NCI-H82 treated with DMSO at 0.1 percent for 48 hours (cell line): Measurements from ENCODE around the gene TPPP2.
"Not testable (repeated sequence)": the region's sequence is repeated elsewhere in the genome, so short reads cannot be mapped to it uniquely, and the experiment has no call there.

Experiments used
- DNase-seq: peaks from one replicate; lab custom pipeline; 2025; ENCODE audit not compliant: unreplicated experiment; lab: John Stamatoyannopoulos, UW

The TPPP2 gene

DNA sequence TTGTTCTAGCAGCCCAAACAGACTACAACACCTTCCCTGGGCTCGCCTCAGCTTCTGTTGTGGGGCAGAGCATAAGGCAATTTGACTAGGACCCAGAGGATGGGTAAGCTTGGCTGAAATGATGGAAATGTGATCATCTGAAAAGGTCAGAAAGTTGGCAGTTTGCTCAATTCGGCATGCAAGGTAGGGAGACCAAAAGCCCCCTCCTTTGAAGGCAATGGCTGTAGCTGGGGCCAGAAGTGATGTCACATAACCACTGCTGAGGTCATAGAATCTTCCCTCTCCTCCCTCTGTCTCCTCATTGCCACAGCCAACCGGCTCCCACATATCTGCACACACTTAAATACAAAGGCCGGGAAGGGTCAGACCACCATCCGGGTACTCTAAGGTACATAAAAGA, at the start of gene TPPP2:
Gene TPPP2, plus strand, starts transcription at position 301 of the 400 bp plus-strand sequence. CDS start 365 bp downstream, outside the sequence.
- no peak for DNase-seq

DNA sequence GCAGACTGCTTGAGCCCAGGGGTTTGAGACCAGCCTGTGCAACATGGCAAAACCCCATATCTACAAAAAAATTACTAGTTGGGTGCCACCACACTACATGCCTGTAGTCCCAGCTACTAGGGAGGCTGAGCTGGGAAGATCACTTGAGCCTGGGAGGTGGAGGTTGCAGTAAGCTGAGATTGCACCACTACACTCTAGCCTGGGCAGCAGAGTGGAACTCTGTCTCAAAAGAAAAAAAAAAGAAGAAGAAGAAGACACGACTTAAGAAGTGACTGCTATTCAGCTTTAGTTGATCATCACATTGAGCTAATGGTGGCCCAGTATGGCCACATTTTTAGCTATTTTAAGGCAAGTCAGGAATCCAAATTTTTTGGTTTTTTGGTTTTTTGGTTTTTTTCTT, 49.1 kb upstream of the TPPP2 start:
- no peak for DNase-seq

DNA sequence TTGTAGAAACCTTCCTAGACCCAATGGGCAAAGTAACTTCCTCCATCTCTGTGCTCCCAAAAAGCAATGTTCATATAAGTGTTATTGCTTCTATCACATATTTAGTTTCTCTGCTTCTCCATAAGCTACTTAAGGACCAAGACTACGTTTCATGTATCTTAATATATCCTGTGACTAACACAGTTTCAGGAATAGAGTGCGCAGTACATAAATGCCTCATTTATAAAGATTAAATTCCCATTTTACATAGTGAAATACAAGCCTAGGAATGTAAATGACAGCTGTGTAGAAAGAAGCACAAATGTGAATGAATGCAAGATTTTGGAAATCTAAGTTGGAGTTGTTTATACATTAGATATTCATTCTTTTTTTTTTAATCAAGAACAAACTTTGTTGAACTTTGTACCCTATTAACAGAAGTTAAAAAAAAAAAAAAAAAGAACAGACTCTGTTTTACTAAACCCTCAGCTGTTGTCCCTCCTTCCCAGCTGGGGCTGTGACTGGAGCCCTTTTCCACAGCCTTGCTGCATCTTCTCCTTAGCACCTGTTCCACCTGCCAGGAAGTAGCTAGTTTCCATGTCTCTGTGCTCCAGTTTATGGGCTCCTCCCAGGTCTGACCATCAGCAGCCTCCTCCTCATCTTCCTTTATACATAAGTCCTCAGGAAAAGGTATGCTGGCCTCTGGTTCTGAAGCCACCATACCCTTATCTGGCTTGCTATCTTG, 47.2 kb upstream of the TPPP2 start:
- DNase-seq, result no peak

DNA sequence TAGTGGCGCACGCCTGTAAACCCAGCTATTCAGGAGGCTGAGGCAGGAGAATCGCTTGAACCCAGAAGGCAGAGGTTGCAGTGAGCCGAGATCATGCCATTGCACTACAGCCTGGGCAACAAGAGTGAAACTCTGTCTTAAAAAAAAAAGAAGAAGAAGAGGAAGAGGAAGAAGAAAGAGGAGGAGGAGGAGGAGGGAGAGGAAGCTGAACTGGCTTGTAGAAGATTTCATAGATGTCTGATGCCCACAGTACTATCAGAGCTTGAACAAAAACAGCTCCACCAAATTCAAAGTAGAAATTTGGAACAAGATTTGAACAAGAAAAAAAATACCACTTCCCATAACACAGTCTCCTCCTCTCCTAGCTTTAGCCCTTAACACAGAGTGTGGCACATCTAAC, 44.4 kb upstream of the TPPP2 start:
- DNase-seq, result not testable (repeated sequence)

DNA sequence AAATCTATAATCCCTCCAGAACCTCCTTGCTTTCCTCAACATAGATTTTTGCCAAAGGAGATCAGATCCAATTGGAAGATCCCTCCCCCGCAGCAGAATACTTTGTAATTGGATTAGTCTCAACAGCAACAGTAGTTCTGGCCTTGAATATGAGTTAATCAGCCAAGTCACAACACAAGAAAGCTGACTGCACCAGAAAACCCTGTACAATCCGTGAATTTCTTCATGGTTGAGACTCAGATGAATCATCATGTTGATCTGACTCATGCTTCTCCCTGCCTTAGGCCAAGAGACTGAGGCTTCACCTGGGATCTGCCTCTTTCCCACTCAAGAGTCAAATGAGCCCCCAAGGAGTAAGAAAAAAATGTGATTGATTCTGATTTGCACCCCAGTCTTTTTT, 43.2 kb upstream of the TPPP2 start:
- DNase-seq, result peak; percentile 21

DNA sequence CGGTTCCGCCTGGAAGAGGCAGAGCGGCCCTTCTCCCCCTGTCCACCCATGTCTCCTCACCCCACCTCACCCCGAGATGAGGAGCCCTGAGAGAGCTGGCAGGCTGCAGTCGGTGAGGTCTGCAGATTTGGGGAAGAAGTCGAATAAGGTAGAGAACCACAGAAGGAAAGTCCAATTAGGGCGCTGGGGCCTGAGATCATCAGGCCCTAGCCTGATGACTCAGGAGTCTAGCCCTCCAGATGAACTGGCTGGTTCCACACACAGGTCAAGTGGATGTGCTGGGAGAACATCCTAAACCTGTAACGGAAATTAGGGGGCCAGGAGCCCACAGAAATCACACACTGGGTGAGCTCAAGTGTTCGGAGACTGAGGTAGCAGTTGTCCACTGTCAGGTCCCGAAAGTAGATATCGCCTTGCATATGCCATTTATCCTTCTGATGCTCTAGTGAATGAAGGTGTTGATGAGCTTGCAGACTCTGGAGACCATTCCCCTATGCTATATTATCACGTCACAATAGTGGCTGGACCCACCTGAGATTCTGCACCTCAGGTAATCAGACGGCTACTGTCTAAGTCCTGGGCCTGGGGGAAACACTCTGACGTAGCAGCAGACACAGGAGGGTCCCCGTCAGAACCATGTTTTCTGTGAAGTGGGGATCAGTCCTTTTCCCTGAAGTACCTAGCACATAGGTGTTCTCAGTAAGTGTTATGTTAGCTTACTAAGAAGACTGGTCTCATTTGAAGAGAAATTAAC, 41.1 kb upstream of the TPPP2 start:
- DNase-seq, result no peak

DNA sequence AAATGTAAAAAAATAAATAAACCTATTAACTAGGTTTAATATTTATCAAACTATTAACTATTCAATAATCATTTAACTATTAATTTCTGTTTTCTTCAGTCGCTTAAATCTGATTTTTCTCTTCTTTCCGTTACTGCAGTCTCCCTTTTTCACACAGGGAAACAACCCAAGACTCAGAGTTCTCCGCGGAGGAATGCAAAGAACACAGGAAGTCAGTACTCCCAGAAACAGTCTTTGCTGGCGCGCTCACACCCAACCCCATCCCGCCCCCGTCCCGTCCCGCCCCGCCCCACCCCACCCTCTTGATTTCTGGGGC, 40.6 kb upstream of the TPPP2 start:
- no peak for DNase-seq

DNA sequence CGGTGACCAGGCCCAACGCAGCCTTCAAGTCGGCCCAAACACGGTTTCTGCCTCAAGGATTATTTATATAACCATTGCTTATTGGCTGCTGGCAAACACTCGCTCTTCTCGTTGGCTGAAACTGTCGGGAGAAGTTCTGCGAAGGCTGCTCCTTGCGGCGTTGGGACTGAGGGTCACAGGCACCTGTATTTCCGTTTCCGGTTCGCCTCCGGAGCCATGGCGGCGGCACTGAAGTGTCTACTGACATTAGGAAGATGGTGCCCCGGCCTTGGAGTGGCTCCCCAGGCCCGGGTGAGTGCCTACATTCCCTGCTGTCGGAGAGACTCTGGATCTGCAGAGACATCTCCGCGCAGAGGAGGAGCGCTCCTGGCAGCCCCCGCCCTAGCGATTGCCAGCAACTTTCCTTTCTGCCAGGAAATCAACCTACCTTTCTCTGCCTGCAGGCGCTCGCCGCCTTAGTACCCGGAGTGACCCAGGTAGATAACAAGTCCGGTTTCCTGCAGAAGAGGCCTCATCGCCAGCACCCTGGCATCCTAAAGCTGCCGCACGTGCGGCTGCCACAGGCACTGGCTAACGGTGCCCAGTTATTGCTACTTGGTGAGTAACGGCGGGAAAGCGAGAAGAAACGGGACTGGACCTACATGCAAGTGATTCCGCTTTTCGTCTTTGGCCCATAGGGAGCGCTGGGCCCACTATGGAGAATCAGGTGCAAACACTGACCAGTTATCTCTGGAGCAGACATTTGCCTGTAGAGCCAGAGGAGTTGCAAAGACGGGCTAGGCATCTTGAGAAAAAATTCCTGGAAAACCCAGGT, 40.0 kb upstream of the TPPP2 start, which contains the start of gene METTL17:
Gene METTL17, plus strand, starts transcription at position 194 of the 814 bp plus-strand sequence. Its CDS starts 23 bp downstream, at position 217.
- peak; percentile 86 for DNase-seq

DNA sequence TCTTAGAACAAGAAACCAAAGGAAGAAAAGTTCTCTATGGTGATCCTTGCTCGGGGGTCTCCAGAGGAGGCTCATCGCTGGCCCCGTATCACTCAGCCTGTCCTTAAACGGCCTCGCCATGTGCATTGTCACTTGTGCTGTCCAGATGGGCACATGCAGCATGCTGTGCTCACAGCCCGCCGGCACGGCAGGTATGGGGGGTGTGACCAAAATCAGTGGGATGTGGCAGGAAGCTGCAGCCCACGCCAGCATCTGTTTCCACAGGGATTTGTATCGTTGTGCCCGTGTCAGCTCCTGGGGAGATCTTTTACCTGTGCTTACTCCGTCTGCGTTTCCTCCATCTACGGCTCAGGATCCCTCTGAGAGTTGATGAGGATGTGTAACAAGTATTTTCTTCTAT, 33.5 kb upstream of the TPPP2 start:
- no peak for DNase-seq

DNA sequence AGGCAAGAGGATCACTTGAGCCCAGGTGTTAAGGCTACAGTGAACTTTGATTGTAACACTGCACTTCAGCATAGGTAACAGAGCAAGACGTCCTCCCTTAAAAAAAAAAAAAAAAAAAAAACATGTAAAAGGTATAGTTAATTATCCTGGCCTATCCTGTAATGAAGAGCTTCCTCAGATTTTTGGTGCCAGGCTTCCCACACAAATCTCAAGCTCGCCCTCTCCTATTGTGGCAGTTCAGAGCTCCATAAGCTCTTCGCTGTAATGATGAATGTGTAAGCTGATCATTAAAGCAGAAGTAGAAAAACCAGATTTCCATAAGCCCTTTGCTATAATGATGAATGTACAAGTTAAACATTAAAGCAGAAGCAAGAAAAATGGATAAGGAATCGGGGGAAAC, 32.9 kb upstream of the TPPP2 start:
- DNase-seq, result no peak

DNA sequence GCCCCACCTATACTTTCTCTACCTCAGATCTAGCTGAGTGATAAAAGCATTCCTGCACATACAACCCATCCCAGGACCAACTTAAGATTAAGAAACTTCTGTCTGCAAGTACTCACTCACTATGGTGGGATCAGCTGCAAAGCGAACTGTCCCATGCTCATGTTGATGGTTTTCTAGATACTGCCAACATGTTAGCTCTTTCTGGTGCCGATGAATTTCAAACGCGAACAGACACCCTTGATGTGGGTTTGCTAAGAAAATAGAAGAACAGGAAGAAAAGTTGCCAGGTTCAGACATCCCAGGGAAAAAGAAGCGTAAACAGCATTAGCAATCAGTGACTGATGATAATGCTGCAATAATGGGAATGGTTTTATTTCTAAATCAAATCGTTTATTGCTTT, 32.5 kb upstream of the TPPP2 start:
- DNase-seq, result no peak

DNA sequence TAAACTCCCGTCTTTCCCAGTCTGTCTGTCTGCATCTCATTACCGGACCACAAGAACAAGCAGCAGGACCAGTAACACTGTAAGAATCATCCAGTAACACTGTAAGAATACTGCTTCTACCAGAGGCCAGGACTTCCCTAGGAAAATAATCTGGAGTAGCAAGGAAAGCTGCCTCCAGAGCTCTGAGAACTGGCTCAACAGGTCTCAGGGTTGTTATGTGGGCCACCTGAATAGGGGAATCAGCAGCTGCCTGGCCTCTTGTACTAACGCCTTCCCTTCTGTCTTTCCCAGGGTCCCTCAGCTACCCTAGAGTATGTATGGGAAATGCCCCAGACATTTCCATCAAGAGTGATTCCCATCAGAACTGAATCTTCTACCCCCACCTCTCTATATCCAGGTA, 31.9 kb upstream of the TPPP2 start:
- no peak for DNase-seq

DNA sequence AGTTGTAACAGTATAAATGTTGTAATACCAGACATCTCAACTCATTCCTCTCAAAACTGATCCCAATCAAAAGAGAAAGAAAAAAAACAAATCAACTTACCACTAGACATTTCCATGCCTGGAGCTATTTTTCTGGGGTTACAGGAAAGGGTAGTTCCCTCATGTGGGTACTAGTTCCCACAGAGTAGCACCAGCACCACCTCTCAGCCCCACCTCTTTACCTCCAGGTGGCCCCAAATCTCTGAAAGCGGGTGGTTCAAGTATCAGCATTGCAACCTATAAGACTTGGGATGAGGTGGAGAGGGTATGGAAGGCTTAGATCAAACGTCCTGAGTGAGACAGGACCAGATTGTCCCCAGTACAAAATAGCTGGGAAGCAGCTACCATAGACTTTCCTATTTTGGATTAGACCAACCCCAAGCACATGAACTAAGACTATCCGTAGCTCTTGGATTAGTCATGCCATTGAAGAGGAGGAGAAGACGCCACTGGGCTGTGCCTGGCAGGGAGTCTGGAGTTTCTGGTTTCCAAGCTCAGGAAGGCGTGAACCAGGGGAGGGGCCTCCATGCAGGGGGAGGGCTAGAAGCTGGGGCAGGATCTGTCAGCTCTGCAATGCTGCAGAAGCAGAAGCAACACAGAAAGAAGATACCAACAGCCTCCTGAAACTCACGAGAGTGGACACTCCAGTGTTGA, 31.2 kb upstream of the TPPP2 start, which contains the start of gene SLC39A2:
Gene SLC39A2, plus strand, starts transcription at position 620 of the 693 bp plus-strand sequence. CDS start 154 bp downstream, outside the sequence.
- DNase-seq, result no peak

DNA sequence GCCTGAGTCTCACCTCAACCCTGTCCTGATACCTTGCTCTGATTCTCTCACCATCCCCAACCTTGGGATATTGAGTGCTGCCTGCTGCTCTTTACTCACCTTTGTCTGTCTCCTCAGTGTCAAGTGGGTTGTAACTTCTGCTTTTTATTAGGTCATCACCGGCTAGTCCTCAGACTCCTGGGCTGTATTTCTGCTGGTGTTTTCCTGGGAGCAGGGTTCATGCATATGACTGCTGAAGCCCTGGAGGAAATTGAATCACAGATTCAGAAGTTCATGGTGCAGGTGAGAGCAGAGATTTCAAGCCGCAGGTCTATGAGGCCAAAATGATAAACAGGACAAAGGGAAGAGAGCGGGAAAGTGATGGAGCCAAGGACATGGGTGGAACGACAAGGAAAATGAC, 30.4 kb upstream of the TPPP2 start:
- no peak for DNase-seq

DNA sequence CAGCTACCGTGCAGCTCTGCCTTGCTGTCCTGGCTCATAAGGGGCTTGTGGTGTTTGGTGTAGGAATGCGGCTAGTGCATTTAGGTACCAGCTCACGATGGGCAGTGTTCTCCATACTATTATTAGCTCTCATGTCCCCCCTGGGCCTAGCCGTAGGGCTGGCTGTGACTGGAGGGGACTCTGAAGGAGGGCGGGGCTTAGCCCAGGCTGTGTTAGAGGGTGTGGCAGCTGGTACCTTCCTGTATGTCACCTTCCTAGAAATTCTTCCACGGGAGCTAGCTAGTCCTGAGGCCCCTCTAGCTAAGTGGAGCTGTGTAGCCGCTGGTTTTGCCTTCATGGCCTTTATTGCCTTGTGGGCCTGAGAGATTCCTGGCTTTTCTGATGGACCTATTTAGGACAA, 28.8 kb upstream of the TPPP2 start:
- no peak for DNase-seq

DNA sequence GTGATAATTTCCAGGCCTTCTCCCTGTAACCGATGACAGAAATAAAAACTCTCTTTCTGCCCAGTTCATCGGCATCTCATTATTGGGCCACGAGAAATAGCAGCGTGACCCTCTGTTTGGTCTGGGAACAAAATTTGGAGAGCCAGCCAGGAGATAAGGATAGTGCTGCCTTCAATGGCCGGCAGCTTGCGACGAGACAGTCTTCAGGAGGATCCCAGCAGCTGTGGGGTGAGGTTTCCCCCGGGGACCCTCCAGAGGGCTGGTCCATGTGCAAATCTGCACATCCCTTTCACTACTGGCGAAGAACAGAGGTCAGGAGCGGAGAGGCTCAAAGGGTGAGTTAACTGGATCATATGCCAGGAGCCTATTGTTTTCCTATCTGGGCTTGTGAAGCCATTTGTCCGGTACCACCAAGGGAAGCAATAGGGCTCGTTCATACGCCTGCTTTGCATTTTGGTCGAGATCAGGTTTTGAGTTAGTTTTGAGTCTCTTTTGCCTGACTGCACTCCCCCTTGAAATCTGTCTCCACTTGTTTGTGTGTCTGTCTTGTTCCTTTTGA, 26.1 kb upstream of the TPPP2 start:
- DNase-seq, result no peak

DNA sequence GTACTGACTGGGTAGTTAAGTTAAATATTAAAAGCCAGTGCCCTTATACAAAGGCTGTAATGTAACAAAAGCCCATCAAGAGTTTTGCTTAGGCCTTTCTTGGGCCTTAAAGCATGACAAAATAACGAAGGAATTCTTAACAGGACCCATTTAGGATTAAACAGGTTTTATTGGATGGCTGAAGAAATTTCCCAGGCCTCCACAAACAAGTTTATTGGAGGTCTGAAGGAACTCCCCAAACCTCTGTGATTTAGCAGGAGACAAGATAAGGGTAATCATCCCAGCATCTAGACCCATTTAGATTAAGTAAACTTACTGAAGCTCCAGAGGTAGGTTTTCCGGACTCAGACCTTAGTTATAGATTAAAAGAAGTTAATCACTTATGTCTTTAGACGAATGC, 20.3 kb upstream of the TPPP2 start:
- DNase-seq, result not testable (repeated sequence)

DNA sequence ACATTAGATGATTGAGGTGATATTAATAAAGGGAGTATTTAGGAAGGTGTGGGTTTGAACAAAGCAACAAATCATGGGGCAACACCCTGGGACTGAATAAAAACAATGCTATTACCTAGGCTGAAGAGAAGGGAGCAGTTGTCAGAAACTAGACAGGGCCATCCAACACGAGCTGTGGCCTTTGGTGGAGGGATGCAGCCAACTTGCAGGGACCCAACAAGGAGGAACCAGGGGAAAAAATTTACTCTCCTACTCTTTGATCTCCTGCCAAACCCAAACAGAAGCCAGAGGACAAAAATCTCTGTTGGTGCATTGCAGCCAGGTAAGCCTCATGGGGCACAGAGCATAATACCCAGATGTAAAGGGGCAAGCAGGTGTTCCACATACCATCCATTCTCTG, 18.9 kb upstream of the TPPP2 start:
- DNase-seq, result no peak

DNA sequence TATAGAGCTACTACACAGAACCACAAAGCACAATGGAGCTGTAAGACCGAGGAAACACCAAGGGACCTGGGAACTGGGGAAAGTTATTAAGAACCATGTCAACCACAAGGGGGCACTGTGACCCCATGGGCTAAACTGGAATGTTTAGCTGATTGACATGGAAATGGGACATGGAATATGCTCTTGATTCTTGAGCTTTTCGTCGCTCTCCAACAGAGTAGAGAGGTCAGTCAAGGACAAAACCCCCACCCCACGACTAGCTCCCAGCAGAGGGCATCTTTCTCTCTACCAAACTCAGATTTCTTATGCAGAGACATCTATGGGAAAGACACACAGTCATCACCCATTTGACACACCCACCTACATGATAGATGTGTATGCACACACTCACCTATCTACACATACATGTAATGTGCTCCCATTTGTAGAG, 15.2 kb upstream of the TPPP2 start:
- peak; percentile 41 for DNase-seq

DNA sequence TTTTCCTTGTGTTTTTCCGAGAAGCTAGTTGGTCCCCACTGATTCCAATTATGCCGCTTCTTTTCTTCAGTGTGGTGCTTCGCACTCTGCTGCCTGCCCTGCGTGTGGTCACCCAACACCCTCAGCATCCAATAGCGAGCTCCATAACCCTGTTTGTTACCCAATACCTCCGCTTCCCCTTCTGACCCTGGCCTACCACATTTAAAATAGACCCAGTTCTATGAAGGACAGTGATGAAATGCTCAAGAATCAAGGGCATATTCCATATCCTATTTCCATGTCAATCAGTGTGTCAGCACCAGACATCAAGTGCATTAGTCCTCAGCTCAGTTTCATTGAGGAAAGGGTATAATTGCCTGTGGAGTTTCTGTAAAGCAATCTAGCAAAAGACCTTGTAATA, 14.7 kb upstream of the TPPP2 start:
- DNase-seq, result no peak
